Activated CD8-positive, alpha-beta memory T cell treated with anti-CD3 and anti-CD28 coated beads, Interleukin-2, amount 50 U/mL, for 4 hours (primary cell): ENCODE measurements around the gene MRTFB.

Source experiments
- DNase-seq: peaks from one replicate; pipeline ENCODE4 v3.0.0-alpha.2; 2020

The MRTFB gene

DNA sequence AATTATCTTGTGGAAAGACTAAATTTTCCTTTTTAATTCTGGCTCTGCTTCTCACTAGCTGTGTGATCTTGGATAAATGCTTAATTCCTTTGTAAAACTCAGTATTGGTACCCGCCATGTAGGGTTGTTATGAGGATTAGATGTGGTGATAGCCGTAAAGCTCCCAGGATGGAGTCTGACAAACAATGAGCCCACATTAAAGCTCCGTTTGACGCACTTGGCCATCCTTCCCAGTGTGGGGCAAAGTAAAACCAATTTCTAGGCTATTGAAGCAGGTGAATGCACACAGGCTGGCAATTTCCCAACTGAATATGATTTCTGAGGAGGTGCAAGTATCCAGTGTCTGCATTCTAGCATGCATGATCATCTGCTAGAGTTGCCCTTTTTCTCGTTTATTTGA lies 123.6 kb downstream of the MRTFB start:
- no peak for DNase-seq

DNA sequence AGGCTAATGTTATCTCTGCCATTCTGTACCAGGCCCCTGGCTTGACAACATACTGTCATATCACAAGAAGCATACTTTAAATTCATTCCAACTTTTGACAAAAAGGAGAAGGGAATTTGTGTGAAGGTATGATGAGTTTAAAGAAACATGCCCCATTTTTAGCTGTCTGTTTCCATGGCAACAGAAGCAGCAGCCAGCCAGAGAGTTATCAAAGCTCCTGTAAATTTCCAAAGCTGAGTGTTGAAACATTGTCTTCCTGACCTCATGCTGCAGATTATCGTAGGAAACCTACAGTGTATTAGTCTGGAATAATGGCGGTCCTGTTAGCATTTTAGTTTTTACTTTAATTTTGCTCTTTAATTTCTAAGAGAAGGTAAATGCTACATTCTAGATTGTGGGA lies 124.9 kb downstream of the MRTFB start:
- no peak for DNase-seq

DNA sequence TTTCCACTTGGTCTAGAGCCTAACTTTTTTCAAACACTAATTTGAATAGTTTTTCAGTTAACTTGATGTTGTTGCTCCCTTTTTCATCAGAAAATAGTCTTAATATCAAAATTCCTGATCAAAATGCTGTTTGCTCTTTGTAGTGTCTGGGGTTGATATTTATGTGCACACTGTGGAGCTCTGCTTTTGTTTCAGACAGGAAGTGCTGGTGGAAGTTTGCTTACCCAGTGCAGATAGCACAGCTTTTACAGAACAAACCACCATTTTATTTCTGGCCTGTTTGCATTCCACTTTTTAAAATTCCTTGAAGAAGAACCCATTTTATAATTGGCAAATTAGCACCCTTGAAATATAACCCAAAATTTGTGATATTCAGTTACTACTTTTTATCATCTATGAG lies 125.4 kb downstream of the MRTFB start:
- no peak for DNase-seq

DNA sequence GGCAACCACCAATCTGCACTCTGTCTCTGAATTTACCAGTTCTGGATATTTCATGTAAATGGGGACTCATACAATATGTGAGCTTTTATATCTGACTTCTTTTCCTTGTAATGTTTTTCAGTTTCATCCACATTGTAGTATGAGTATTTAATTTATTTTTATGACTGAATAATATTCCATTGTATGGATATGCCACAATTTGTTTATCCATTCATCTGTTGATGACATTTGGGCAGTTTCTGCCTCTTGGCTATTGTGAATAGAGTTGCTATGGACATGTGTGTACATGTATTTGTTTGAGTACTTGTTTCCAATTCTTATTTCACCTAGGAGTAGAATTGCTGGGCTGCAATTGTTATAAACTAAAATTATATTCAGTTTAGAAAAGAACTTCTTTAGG lies 126.9 kb downstream of the MRTFB start:
- DNase-seq, result no peak

DNA sequence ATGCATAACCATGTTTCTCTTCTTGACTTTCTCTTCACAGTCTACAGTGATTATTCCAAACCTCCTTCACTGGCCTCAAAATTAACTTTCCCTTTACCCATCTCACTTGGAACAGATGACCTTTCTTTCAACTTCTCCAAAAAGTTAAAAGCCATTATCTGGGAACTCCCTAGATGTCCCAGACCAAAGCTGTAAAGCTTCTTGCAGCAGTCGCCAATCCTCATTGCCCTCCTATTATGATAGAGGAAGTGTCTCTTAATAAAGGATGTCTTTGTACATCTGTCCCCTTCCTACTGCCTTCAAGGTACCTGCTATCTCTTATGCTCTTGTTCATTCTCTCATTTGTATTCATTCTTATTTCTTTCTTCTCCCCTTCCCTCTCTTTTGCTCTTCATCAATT lies 127.5 kb downstream of the MRTFB start:
- DNase-seq, result no peak

DNA sequence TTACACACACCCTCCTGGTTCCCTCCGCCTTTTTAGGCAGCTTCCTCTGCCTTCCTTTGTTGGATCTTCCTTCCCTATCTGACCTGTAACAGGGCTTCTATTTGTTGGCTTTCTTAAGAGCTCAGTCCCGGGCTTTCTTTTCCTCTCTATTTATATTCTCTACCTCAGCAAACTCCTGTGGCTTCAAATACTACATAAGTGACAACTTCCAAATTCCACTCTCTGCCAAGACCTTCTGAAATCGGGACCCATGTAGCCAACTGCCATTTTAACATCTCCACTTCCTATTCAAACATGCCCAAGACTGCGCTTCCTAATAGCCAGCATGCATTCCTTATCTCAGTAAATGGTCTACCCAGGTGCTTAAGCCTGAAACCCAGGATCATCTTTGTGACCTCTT lies 128.1 kb downstream of the MRTFB start:
- DNase-seq, result no peak

DNA sequence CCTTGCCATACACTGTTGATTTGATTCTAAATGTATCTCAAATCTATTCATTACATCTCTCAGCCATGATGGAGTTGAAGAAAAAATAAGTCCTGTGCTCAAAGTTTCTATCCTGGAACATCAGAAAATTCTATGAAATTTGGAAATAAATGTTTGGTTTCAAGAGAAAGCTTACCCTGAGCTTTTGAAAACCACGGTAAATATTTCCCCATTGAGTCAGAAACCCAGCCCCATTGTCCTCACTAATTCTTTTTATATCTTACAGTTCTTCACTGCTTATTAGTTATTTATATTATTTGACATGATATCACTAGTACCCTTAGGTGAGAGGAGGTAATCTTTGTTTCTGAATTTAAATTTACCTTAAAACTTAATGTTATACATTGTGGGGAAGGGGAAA lies 128.5 kb downstream of the MRTFB start:
- no peak for DNase-seq

DNA sequence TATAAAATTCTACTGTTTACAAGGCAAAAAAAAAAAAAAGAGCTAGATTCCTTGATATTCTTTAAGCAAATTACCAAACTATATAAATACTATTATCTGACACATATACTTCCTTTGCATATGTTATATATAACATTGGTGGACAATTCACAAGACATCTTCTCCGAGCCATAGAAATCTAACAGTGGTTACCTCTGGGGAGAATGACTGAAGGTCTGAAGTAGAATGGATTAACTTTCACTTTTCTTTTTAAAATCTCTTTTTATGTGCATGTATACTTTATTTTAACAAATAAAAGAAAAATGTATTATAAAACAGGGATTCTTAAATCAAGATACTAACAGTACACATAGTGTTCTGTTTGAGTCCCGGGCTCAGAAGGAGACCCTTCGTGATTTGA lies 131.0 kb downstream of the MRTFB start:
- no peak for DNase-seq

DNA sequence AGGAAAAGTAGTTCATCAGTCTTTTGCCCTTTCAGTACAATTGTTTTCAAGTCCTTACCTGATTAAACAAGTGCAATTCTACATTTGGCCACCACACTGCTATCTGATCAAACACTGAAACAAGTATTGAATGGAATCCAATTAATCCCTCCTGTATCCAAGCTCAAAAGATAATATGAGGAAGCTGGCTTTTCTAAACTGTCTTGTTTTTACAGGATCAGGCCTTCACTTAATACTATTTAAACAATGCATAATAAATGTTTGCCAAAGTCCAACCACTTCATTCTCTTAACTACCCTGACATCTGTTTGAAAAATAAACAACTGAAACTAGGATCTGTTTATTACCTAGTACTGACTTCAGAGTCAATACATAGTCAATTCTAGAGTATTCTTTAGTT lies 131.6 kb downstream of the MRTFB start:
- DNase-seq, result no peak

DNA sequence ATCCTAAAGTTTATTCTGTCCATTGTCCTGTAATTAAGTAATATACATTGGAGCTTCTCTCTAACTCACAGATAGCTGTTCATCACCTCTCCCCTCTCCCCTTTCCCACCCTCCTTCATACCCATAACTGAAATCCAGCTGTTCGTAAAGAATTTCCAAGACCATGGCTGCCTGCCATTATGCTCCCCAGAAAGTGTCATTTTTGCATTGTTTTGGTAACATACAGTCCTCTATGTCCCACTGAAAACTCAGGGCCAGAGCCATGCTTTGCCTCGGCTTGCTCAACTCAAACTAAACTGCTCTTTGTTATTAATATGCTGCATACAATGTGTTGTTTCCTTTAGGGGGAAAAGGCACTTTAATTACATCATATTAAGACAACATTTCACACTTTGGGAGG lies 132.0 kb downstream of the MRTFB start:
- DNase-seq, result no peak

DNA sequence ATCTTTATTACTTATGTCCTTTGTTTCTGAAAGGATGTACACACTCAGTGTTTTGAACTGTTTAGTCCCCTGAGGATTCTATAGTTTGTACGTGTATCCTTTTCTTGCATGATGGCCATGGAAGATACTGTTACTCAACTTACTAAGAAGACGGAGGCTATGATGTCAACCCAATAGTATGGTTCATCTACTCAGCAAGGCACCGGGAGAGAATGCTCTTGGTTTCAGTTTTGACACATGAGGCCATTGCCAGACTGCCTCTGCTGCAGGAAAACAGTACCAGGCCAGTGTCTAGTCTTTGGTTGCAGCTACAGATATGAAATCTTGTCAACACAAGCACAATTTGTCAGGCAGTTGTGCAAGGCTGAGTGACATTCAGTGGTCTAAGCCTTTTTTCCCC lies 134.5 kb downstream of the MRTFB start:
- no peak for DNase-seq

DNA sequence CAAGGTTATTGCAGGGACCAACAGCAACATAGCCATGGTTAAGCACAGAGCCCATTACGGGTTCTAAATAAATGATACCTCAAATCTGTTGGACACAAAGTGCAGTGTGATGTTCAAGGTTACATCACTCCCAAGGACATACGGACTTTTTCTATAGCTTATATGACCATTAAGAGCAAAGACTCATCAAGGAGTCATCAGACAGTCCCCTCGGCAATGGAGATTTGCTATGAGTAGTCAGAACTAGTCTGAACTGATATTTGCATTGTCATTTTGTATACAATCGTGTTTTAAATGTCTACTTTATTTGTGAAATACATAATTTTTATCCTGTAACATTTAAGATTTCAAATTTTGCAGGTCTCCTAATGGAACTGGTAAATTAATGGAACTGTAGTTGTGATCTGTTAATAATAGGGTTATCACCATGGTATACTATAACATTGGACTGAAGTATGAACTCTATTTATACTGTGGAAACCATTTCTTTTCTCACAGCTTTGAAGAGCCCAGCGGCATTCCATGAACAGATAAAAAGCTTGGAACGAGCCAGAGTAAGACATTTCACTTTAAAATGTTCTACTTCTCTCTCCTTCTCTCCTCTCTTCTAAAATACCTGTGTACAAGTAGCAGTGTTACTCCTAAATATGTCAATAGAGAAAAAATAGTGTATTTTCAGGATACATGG lies 140.9 kb downstream of the MRTFB start:
- no peak for DNase-seq

DNA sequence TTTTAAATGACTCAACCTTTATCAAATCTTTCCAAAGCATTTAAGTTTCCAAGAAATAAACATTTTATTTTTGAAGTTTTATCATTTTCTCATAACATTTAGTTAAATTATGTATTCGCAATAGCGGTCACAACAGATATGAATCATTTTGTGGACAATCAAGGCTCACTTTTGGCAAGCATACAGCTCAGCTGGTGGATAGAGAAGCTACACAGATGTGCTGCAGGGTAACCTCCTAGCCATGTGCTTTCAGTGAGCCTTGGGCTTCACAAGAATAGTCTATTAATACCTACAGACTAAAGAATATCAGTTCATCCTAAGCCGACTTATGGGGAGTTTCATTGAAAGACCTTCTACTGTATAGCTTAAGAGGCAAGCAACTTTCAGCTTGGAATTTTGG lies 144.8 kb downstream of the MRTFB start:
- DNase-seq, result no peak

DNA sequence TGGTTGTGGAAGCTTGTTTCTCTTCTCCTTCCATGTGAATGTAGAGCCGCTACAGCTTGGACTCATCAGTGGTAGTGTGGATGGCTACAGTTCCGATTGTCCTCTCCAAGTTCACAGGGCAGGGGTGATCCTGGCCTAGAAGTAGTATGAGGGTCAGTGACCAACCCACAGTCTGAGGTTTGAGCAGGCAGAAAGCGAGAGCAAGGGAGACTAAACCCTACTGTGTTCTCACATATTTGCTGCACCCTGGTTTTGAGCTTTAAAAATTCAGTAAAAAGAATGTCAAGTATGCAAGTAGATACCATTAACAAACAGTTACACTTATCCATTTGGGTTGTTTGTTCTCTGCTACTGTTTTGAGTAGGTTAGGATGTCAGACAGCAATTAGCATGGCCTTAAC lies 148.9 kb downstream of the MRTFB start:
- no peak for DNase-seq

DNA sequence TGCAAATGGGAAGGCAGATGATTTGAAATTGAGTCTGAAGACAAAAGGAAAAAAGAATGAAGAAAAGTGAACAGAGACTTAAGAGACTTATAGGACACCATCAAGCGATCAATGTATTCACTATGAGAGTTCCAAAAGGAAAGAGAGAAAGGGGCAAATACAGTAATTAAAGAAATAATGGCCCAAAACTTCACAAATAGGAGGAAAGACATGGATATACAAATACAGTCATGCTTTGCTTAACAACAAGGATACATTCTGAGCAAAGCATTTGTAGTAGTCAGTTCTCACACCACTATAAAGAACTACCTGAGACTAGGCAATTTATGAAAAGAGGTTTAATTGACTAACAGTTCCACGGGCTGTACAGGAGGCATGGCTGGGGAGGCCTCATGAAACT lies 152.5 kb downstream of the MRTFB start:
- no peak for DNase-seq

DNA sequence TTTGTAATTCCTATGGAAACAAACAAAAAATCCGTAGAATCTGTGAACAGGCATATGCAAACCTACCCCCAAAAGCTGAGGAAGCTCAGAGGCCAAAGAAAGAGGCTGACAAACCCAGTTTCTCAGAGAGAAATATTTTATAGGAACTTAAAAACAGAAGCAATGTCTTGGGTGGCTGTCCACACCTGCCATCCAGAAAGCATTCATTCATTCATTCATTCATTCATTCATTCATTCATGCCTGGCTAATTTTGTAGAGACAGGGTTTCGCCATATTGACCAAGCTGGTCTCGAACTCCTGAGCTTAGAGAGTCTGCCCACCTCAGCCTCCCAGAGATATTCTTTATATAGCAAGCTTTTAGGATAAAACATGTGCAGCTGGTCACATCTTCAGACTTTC lies 154.3 kb downstream of the MRTFB start:
- no peak for DNase-seq

DNA sequence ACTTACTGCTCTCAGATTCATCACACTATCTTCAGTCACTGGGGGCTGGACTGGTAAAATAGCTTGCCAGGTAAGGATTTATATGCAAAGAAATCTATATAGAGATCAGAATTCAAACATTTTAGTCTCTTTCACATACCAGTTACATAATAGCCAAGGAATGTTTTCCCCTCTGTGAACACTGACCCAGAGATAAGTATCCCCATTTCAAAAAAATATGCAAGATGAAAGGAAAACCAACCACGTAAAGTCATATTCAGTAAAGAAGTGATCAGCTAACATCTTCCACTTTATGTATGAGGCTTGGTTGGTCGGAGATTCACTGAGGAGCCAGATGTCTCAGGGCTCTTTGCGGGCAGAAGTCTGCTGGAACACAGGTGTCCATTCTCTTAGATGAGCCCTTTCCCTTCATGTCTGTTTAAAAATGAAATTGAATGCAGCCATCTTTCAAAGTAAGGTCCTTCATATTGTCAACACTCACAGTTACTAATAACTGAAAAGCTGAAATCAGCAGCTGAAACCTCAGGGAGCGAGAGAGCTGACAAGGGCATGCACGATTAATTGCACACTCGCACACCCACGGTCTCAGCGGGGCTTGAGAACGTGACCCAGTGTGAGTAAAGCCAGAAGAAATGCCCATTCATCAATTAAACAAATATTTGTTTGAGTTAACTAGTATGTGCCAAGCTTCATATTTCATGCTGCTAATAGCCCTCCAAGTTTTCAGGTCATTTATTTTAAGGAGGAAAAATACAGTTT lies 161.2 kb downstream of the MRTFB start:
- no peak for DNase-seq

DNA sequence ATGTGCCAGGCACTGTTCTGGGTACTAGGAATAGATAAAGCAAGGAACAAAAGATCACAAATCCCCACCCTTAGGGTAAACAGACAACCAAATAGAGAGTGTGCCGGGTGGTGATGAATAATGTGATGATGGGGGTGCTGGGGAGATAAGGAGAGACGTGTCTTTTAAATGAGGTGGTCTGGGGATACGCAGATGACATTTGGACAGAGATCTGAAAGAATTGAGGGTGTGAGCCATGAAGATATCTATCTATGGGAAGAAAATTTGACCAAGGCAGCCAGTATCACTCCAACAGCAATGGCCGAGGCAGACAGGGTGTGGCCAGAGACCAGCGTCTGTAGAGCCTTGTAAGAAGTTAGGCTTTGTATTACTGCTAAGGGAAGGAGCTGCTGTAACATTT lies 165.3 kb downstream of the MRTFB start:
- no peak for DNase-seq

DNA sequence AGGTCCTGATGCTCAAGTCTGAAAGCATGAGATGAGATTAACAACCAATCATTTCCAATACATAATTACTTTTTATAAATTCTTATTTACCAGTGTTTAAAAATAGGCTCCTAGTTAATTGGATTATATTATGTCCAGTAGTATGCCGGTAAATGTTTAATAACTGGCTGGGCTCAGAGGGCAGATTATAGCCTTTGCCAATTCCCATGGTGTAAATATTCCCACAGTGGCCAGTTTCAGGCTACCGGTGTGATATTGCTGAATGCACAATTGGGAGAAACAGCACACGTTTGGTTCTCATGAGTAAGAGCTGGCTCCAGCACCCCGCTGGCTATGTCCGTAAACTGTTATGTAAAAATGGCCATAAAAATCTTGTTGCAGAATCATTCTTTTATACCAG lies 167.6 kb downstream of the MRTFB start:
- DNase-seq, result no peak

DNA sequence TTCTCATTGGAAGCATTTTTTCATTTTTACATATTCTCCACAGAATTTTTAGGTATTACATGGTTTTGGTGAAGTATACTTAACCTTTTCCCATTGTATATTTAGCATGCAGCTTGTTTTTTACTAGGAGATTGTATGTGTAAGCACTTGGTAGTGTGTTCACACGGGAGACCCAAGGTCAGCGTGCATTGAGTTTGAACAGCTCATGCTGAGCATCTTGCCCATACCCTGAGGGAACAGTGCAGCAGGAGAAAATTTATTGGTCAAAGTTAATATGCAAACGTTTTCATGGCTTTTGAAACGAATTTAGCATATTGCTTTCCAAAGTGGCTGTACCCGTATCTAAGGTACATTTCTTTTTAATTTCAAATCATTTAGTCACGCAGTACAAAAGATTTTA lies 168.7 kb downstream of the MRTFB start:
- no peak for DNase-seq

DNA sequence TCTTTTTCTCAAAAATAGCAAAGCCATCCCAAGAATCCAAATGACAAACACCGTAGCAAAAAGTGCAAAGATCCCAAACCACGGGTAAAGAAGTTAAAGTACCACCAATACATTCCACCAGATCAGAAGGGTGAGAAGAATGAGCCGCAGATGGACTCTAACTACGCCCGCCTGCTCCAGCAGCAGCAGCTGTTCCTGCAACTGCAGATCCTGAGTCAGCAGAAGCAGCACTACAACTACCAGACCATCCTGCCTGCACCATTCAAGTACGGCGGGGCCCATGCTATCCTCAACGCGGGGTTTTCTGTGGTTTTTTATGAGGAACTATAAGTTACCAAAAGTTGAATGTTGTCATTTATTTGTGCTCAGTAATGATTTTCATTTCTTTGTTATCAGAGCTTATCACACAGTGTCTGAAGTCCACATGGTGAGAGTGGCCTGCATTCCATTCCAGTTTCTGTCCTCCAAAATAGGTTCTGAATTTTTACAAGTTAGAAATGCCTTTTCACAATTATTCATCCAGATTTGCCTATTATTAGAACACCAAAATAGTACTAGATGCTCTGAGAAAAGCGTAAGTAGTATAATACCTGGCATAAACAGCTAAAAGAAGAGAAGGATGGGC lies 169.2 kb downstream of the MRTFB start:
- no peak for DNase-seq

DNA sequence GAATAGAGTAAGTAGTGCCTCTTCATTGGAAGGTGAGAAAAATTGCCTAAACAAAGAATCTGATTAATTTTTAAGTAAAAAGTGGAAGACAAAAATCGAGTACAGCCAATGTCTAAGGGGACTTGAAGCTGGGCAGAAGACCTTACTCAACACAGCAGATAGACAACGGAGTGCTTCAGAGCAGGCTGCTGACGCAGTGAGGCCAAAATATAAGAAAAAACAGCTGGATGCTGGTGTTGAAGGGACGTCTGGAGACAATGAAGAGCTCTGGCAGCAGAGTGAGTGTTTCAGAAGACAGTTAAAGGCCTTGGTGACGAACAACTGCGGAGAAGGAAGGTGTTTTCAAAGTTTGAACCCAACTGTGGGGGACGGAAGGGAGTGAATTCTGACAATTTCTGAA lies 169.8 kb downstream of the MRTFB start:
- DNase-seq, result no peak

DNA sequence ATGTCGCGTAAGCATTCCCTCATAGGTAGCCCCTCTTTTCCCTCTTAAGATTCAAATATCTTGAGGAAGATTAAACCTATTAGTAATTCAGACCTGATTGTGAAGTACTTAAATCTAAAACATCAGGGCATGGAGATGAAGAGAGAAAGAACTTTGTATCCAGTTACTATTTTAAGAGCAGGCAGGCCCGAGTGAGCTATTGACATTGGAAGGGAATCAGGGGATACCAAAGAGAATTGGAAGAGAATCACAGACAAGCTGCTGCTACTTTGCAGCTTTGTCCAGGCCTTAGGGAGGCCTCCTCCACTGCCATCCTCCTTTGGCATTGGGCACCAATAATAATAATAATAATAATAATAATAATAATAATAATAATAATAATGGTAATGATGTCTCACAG lies 170.5 kb downstream of the MRTFB start:
- DNase-seq, result no peak

DNA sequence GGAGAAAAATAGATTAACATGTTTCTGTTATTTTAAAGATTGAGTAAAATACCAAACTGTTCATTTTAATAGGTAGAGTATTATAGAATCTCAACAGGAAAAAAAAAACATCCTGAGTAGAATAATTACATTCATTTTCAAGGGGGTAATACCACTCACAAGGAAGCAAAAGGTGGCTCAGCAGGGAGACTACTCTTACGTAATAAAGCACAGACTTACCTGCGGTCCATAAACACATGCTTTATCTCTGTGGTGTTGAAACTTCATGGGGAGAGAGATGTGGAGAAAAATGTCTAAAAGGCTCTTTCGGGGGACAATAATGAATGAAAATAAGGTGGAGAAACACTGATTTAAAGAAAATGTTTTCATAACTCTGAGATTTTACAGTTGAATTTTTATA lies 171.7 kb downstream of the MRTFB start:
- DNase-seq, result no peak
